Panc1 (cell line): ENCODE data around the gene STX5. TPM values are rescaled to one million over a fixed set of nuclear protein-coding genes. Genes with fewer than 3 reads are reported as not detected.
"Not testable (repeated sequence)": the region's sequence is repeated elsewhere in the genome, so short reads cannot be mapped to it uniquely, and the experiment has no call there.

Experiments used
- ATAC-seq: fragments of 200-7000 bp; cut with Tn5 transposase; 2 replicates; pipeline ENCODE4 v1.9.1; 2020; ENCODE audit warnings: mild to moderate bottlenecking, moderate library complexity
- BruUV-seq: library from RNA; stranded (reverse); fragments of 400-500 nt; replicated peaks from 2 replicates; lab custom pipeline; 2021; lab: Mats Ljungman, UMichigan
- CTCF ChIA-PET: fragments of 300-600 bp; sonication (Branson Sonifier 250); formaldehyde crosslinking; loops from one replicate; lab custom pipeline; 2022; ENCODE audit warnings: antibody characterized with exemption; lab: Charles Lee
- POLR2A ChIA-PET: fragments of 300-600 bp; sonication (Branson Sonifier 250); formaldehyde crosslinking; loops from one replicate; lab custom pipeline; 2022; ENCODE audit warnings: antibody characterized with exemption; lab: Charles Lee
- DNase-seq: peaks from one replicate; pipeline ENCODE4 v3.0.0-alpha.2; 2010; ENCODE audit warnings: low read depth, low spot score
- H3K27ac ChIP-seq: 2 replicates; pipeline ENCODE4 v1.5.1; 2011; ENCODE audit warnings: mild to moderate bottlenecking, low read length, inconsistent platforms
- H3K27me3 ChIP-seq: fragments of 200-500 bp; sonication (Bioruptor generic); 2 replicates; pipeline ENCODE4 v1.6.0; 2014; ENCODE audit warnings: low read length, inconsistent platforms; ENCODE audit not compliant: control insufficient read depth, insufficient read depth
- H3K36me3 ChIP-seq: fragments of 200-500 bp; sonication (Bioruptor generic); 2 replicates; pipeline ENCODE4 v1.5.1; 2014; ENCODE audit warnings: inconsistent platforms, mild to moderate bottlenecking, low read length, moderate library complexity; ENCODE audit not compliant: control insufficient read depth, insufficient read depth
- H3K4me1 ChIP-seq: 2 replicates; pipeline ENCODE4 v1.5.1; 2011; ENCODE audit warnings: inconsistent platforms, mild to moderate bottlenecking, low read length, moderate library complexity; ENCODE audit not compliant: control insufficient read depth, insufficient read depth
- H3K4me3 ChIP-seq, 2 experiments: 2 replicates each; pipeline ENCODE4 v1.5.1; 2011 to 2012; ENCODE audit warnings: low read depth in 2 of 2, low read length in 2 of 2, mild to moderate bottlenecking in 2 of 2, inconsistent platforms in 1 of 2, moderate library complexity in 1 of 2
- H3K9me3 ChIP-seq: fragments of 200-500 bp; sonication (Bioruptor generic); 2 replicates; pipeline ENCODE4 v1.5.1; 2014; ENCODE audit warnings: low read depth, mild to moderate bottlenecking, inconsistent platforms, low read length, moderate library complexity; ENCODE audit not compliant: control insufficient read depth, insufficient read depth
- POLR2AphosphoS5 ChIP-seq: IDR thresholded peaks from 2 replicates; pipeline ENCODE4 v1.6.1; 2012; ENCODE audit warnings: mild to moderate bottlenecking, low read depth, low read length, moderate library complexity
- SIN3A ChIP-seq: IDR thresholded peaks from 2 replicates; pipeline ENCODE4 v1.6.1; 2012; ENCODE audit warnings: low read depth, mild to moderate bottlenecking, low read length, moderate library complexity, borderline replicate concordance; ENCODE audit not compliant: insufficient read depth
- TCF7L2 ChIP-seq: IDR thresholded peaks from 2 replicates; pipeline ENCODE4 v1.6.1; 2011; ENCODE audit warnings: mild to moderate bottlenecking, low read depth, low read length, inconsistent platforms
- in situ Hi-C: cut with HindIII; loops from 2 replicates; pipeline ENCODE4 v1.10.0; 2016; ENCODE audit warnings: low sequenced_read_pairs, low pct_unique_long_range_greater_than_20kb
- intact Hi-C: fragments of 100-400 bp; cut with micrococcal nuclease; formaldehyde crosslinking; loops from one replicate; pipeline ENCODE4 v1.10.0; 2022; ENCODE audit not compliant: unreplicated experiment
- total RNA-seq: library from RNA; stranded (reverse); gene quantifications from one replicate; pipeline ENCODE4 v1.2.1, GENCODE V29; 2021; ENCODE audit not compliant: unreplicated experiment
- TF ChIP-seq, protein P1 (sequence below), 2 experiments: IDR thresholded peaks; 2 replicates each; pipeline ENCODE4 v1.6.1; 2011 to 2012; ENCODE audit warnings: low read depth in 2 of 2, control low read depth in 1 of 2, low read length in 1 of 2, mild to moderate bottlenecking in 1 of 2, moderate library complexity in 1 of 2; ENCODE audit not compliant: insufficient read depth in 1 of 2
- TF ChIP-seq, protein P2 (sequence below): fragments of 450-650 bp; IDR thresholded peaks from 2 replicates; pipeline ENCODE4 v1.5.1; 2017; ENCODE audit warnings: mild to moderate bottlenecking

STX5 gene
- total RNA-seq, 1 experiment from 2014 or later: 31.4 TPM

DNA sequence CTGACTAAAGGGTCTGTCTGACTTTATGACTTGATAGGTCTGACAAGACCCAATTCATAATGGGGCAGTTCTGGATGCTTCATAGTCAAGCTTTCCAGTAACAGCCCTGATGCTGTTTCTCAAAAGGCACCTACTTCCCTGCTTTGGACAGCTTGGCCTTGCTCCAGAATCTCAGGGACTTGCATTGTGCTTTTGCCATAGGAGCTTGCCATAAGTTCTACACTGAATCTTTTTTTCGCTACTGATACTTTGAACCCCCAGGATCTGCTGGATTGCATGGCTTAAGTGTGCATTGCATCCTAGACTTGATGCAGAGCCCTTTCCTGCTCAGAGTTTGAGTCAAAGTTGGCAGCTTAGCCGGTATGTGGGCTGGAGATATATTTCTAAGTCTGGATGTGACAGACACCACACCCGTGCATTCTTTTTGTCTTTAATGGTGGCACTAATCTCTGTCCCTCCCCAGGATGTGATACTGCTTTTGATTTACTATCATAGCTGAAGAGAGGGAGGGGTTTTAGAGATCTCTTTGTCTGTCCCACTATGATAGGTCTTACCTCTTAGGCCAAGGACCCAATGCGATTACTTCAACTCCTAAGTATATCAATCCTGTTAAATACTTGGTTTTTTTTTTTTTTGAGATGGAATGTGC lies 32.0 kb upstream of the STX5 start:
- Histone ChIP-seq H3K27me3 (no peaks in the 10 kb centered on the region), H3K4me1 (peaks cover 4% of the 10 kb centered on the region; the same call in 1 of the 2 replicates), H3K36me3 (no peaks in the 10 kb centered on the region), H3K4me3 (no peak overlapping the region), H3K27ac (no peak overlapping the region), H3K9me3 (no peaks in the 10 kb centered on the region)
- no TSS peak for BruUV-seq
- TF ChIP-seq POLR2AphosphoS5 (no peak), SIN3A (no peak), TCF7L2 (no peak)
- TF ChIP-seq, protein P1, sequence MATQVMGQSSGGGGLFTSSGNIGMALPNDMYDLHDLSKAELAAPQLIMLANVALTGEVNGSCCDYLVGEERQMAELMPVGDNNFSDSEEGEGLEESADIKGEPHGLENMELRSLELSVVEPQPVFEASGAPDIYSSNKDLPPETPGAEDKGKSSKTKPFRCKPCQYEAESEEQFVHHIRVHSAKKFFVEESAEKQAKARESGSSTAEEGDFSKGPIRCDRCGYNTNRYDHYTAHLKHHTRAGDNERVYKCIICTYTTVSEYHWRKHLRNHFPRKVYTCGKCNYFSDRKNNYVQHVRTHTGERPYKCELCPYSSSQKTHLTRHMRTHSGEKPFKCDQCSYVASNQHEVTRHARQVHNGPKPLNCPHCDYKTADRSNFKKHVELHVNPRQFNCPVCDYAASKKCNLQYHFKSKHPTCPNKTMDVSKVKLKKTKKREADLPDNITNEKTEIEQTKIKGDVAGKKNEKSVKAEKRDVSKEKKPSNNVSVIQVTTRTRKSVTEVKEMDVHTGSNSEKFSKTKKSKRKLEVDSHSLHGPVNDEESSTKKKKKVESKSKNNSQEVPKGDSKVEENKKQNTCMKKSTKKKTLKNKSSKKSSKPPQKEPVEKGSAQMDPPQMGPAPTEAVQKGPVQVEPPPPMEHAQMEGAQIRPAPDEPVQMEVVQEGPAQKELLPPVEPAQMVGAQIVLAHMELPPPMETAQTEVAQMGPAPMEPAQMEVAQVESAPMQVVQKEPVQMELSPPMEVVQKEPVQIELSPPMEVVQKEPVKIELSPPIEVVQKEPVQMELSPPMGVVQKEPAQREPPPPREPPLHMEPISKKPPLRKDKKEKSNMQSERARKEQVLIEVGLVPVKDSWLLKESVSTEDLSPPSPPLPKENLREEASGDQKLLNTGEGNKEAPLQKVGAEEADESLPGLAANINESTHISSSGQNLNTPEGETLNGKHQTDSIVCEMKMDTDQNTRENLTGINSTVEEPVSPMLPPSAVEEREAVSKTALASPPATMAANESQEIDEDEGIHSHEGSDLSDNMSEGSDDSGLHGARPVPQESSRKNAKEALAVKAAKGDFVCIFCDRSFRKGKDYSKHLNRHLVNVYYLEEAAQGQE (IDR thresholded peaks at IDR 0.05; ENCODE audit: insufficient read depth in 1 of 2, low read depth in 2 of 2, low read length in 1 of 2): no peak
- TF ChIP-seq, protein P2, sequence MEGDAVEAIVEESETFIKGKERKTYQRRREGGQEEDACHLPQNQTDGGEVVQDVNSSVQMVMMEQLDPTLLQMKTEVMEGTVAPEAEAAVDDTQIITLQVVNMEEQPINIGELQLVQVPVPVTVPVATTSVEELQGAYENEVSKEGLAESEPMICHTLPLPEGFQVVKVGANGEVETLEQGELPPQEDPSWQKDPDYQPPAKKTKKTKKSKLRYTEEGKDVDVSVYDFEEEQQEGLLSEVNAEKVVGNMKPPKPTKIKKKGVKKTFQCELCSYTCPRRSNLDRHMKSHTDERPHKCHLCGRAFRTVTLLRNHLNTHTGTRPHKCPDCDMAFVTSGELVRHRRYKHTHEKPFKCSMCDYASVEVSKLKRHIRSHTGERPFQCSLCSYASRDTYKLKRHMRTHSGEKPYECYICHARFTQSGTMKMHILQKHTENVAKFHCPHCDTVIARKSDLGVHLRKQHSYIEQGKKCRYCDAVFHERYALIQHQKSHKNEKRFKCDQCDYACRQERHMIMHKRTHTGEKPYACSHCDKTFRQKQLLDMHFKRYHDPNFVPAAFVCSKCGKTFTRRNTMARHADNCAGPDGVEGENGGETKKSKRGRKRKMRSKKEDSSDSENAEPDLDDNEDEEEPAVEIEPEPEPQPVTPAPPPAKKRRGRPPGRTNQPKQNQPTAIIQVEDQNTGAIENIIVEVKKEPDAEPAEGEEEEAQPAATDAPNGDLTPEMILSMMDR: no peak
- intact Hi-C loops: loop anchor here (2.0 kb wide), 1 partner anchor 77 kb away; the partner anchor contains the start of gene TMEM179B
- in situ Hi-C loops: no loop called here
- no peak for DNase-seq
- ATAC-seq: no peak
- ChIA-PET POLR2A (interaction anchor here (0.5 kb wide), 2 partner anchors 12 to 24 kb away, joined by 5 to 9 read pairs; no protein-coding TSS in a partner anchor), CTCF (interaction anchor here (0.6 kb wide), 2 partner anchors 10 to 13 kb away, joined by 4 read pairs; no protein-coding TSS in a partner anchor)

DNA sequence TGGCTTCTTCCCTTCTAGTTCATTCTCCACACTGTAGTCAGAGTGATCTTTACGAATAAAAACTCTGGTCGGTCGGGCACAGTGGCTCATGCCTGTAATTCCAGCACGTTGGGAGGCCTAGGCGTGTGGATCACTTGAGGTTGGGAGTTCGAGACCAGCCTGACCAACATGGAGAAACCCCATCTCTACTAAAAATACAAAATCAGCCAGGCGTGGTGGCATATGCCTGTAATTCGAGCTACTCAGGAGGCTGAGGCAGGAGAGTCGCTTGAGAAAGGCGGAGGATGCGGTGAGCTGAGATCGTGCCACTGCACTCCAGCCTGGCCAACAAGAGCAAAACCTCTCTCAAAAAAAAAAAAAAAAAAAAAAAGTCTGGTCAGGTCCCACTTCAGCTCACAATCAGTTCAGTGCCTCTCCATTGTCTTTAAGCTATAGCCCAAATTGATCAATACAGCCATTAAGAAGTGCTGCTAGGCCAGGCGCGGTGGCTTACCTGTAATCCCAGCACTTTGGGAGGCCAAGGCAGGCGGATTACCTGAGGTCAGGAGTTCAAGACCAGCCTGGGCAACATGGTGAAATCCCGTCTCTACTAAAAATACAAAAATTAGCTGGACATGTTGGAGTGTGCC lies 29.8 kb upstream of the STX5 start:
- in situ Hi-C loops, ATAC-seq, H3K9me3 ChIP-seq, DNase-seq, H3K27me3 ChIP-seq, H3K36me3 ChIP-seq, BruUV-seq, H3K27ac ChIP-seq, H3K4me3 ChIP-seq: not testable (repeated sequence)
- ChIA-PET CTCF (interaction anchor here (0.6 to 0.7 kb wide), 3 partner anchors 75 to 180 kb away, joined by 3 to 7 read pairs (median 4); no protein-coding TSS in a partner anchor), POLR2A (interaction anchor here (0.6 to 1.0 kb wide), 6 partner anchors 20 to 1114 kb away, joined by 3 to 20 read pairs (median 9); partner anchors contain the start of genes C11orf98 and CSKMT)
- peaks cover 17% of the 10 kb centered on the region for H3K4me1 ChIP-seq
- intact Hi-C loops: loop anchor here (2.0 kb wide), 1 partner anchor 75 kb away; the partner anchor contains the start of gene TMEM179B
